Fibroblast of skin of left quadriceps (primary cell): ENCODE measurements around the gene IGSF21.

ENCODE experiments used
- DNase-seq, 2 experiments: peaks; one replicate each; pipeline ENCODE4 v3.0.0-alpha.2; 2013; ENCODE audit warnings: low read depth in 2 of 2

Gene IGSF21

GRCh38 chr1:18257778-18258177 lies 150.2 kb downstream of the IGSF21 start:
- DNase-seq: no peak

GRCh38 chr1:18261891-18262290 lies 154.3 kb downstream of the IGSF21 start:
- no peak for DNase-seq

DNA sequence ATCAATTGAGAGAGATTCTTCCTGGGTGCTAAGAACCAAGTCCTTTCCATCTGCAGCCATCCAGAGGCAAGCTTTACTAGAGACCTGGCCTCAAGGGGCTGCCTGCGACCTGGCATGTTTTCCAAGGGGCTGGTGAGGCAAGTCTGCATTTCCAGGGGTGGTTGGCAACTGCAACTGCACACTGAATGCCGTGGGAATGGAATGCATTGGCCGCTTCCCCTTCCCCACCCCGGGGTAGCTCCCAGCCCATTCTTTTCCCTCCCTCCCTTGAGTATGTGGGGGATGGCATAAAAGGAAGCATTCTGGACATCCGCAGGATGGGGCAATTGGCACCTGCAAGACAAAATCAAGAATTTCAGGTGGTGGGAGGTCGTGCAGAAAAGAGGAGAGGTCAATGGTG lies 155.1 kb downstream of the IGSF21 start:
- DNase-seq: no peak

DNA sequence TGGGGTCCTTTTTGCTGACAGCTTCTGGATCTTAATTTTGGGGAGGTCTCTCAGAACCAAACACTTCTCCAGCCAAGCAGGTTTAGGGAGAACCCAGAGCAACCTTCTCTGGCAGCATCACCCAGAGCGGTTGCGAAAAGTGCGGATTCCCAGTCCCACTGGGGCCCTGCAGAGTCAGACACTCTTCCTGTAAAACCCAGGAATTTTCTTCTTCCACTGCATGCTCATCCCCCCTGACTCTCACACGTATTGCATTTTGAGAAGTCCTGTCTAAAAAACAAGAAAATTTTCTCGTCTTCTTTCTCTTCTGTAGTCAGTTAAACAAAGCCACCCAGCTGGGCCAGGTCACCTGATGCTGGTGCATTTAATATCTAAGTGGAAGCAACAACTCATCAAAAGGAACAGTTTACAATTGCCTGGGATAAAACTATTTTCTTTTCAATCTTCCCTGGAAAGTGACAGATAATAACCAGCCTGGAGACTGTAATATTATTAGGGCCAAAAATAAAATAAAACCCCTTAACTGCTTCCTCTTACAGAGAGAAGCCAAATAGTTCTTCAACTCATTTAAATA lies 156.0 kb downstream of the IGSF21 start:
- no peak for DNase-seq

GRCh38 chr1:18264450-18265039 lies 156.9 kb downstream of the IGSF21 start:
- no peak for DNase-seq

GRCh38 chr1:18265641-18266040 lies 158.0 kb downstream of the IGSF21 start:
- DNase-seq: no peak

- DNase-seq: no peak
Measured at GRCh38 chr1:18266391-18266790, 158.8 kb downstream of the IGSF21 start.

- DNase-seq: no peak
Measured at GRCh38 chr1:18271336-18271735, 163.7 kb downstream of the IGSF21 start.

GRCh38 chr1:18278946-18279345 lies 171.3 kb downstream of the IGSF21 start:
- no peak for DNase-seq

DNA sequence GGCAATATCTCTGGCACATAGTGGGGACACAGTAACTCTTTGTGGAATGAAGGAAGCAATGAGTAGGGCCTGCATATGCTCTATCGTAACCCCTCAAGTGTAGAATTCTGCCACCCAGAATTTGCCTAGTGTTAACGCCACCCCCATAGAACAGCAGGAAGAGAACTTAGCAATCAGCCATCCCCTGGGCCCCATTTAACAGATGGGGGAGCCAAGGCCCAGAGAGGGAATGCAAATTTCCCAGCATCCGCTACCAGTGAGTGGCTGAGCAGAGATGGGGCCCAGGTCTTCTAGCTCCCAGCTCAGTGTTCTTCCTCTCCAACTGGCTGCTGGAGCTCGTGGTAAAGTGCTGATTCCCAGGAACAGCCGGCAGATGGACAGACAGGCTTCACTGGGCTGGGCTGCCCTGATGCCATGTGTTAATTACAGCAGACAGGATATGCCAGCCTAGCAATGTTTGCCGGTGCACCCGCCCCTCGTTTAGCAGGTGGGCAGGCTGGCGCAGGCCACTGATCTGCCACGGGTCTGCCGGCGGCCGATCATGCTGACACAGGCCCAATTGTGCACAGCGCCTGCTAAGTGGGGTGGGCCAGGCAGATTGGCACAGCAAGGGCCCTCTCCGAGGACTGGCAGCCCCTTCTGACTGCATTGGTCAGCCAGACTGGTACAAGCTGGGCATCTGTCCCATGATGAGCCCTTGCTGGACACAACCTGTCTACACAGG lies 171.9 kb downstream of the IGSF21 start:
- no peak for DNase-seq

DNA sequence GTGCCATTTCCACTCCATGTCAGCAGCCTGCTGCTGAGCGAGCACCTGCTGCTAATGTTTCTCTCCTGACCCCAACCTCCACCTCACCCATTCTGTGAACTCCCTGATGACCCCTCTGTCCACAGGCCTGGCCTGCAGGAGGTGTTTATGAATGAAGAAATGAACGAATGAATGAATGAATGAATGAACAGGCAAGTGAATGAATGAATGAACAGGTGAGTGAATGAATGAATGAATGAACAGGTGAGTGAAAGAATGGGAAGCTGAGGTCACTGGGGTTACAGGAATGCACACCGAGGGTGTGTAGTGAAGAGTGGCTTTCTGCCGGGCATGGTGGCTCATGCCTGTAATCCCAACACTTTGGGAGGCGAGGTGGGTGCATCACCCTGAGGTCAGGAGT lies 173.4 kb downstream of the IGSF21 start:
- DNase-seq: no peak

DNA sequence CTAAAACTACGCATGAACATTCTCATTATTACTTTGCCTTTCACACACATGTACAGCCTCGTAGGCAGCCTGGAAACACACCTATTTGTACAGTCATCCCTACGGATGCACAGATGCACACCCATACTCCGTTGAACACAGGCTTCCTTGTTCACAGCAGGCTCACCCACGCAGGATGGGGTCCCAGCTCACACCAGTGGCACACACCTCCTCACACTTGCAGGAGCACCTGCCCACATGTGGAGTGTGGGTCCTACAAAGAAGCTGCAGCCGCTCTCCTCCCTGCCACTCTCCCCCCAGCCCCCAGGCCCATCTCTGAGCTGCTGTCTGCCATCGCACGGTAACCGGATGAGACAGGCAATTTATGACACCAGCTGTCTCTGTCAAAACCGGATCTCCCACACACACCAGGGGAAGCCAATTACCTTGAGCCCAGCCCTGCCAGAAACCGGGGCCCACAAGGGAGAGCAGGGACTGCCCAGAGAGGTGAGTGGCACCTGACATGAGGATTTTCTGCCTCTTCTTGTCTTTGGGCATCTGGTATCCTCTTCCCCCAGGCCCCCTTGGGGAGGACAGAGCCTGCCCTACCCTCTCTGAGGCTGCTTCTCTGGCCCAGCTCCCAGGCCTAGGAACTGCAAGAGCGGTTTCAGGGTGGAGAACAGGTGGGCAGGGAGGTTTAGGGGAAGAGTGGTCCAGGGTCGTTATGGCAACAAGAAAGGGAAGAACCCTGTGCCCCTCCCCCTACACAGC lies 175.4 kb downstream of the IGSF21 start:
- no peak for DNase-seq

- DNase-seq: no peak
Measured at GRCh38 chr1:18283601-18284385, 176.2 kb downstream of the IGSF21 start.

- DNase-seq: no peak
Measured at GRCh38 chr1:18284805-18285537, 177.4 kb downstream of the IGSF21 start.

DNA sequence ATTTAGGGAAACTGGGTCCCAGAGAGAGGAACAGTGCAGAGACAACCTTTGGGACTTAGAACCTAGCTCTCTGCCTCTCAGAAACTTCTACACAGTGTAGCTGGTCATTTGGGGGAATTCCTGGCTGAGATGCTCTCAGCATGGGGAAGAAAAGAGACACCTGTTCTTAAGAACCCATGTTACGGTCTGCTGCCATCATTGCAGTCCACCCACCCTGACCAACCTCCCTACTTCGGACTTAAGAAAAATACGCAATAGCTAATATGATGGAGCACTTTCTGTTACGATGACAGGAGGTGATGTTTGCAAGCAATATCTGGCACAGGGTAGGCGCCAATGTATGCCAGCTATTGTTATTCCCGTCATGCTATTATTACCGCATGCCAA lies 177.9 kb downstream of the IGSF21 start:
- DNase-seq: no peak

DNA sequence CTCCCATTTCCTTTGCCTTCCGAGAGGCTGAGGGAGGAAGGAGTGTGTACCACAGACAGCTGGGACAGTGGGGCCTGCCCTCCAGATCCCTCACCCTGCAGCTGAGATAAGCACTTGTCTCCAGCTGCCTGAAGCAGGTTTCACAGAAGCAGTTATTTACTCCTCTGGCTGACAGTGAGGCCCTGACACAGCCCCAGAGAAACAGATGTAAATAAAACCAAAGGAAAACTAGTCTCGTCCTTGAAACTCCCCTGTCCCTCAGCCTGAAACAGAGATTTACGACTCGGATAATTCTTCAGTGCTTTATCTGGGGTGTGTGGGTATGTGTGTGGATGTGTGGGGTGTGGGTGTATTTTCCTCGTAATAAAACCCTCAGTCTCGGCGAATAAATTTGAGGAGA lies 181.1 kb downstream of the IGSF21 start:
- DNase-seq: no peak

GRCh38 chr1:18289597-18289996 lies 182.0 kb downstream of the IGSF21 start:
- DNase-seq: no peak

DNA sequence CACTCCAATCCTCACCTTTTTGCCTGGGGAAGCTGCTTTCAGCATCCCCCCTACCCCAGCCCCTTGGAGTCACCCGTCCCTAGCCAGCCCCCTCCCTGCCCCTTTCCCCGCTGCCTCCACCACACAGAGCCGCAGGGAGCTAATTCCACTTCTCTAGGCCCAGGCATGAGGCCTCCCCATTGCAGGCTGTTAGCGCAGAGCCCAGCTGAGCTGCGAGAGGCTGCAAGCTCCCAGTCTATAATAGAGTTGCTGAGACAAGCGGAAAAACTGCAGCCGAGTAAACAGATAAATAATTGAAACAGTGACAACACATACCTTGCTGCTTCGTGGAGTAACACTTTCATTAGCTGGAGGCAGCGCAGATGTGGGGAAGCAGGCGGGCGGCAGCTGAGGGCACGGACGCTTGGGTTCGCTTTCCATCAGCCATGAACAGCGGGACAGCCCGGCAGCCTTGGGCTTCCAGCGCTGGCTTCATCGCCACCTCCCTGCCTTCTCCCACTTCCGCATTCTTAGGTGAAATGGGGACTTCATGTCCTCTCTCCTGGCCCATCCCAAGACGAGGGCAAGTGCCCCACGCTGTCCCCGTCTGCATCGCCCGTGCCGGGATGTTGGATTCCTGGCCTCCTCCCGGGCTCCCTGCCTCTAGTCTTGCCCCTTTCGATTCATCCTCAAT lies 183.3 kb downstream of the IGSF21 start:
- DNase-seq: no peak

GRCh38 chr1:18292531-18292930 lies 184.9 kb downstream of the IGSF21 start:
- DNase-seq: no peak

DNA sequence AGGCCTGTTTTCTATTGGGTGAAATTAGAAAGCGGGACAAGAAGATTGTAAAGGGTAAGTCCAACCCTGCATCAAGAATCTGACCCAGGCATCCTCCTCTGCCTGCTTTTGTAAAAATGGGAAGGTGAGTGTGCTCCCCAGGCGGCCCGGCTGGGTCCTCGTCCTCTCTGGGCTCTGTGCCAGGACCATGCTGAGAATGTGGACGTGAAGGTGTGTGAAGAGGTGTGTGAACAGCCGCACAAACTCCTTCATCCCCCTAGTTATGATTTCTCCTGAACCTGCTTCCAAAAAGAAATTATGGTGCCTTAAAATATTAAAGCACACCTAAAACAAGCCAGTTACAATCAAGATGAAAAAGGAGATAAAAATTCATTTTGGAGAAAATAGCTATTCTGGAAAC lies 185.7 kb downstream of the IGSF21 start:
- DNase-seq: no peak
